ENCODE results near the gene TRPC5OS.

The TRPC5OS gene

GRCh38 chrX:111896148-111896547 lies 20.2 kb downstream of the TRPC5OS start:
- DNase-seq (ENCODE audit: low read depth): no peak

GRCh38 chrX:111914398-111915090 lies 38.6 kb downstream of the TRPC5OS start:
- no peak for DNase-seq (ENCODE audit: low read depth)

- DNase-seq (ENCODE audit: low read depth): no peak
These were observed 41.6 kb downstream of the TRPC5OS start for GRCh38 chrX:111917591-111917990.

GRCh38 chrX:111928456-111928855 lies 52.5 kb downstream of the TRPC5OS start:
- DNase-seq (ENCODE audit: low read depth): no peak

Measured in iris pigment epithelial cell (primary cell).